ENCODE measurements around the gene HSPA12B.

DNA sequence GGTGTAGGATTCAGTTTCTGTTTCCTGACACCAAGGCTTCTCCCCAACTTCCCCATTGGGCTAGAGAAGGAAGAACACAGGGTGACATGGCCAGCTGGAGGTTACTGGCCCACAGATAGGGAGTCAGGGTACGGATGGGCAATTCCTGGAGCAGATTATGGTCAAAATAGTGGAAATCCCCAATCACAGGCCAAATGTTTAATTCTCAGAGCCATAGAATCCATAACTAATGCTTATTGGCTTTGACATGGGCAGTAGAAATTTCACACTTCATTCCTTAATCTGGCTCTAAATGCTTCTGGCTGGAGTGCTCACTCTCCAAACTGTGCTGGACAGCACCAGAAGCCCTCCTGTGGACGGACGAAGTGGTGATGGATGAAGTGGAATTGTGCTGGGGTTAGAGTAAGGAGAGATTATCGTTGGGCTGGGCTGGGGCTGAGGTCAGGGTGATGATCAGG is 21.0 kb upstream of the HSPA12B start:
- no peak for TF ChIP-seq SIN3A (IDR thresholded peaks at IDR 0.05; ENCODE audit: borderline replicate concordance, low read depth, low read length)
- no peak for TF ChIP-seq EP300 (IDR thresholded peaks at IDR 0.05; ENCODE audit: borderline replicate concordance in 1 of 2, low read depth in 1 of 2, low read length in 1 of 2)
- TF ChIP-seq, protein P1, sequence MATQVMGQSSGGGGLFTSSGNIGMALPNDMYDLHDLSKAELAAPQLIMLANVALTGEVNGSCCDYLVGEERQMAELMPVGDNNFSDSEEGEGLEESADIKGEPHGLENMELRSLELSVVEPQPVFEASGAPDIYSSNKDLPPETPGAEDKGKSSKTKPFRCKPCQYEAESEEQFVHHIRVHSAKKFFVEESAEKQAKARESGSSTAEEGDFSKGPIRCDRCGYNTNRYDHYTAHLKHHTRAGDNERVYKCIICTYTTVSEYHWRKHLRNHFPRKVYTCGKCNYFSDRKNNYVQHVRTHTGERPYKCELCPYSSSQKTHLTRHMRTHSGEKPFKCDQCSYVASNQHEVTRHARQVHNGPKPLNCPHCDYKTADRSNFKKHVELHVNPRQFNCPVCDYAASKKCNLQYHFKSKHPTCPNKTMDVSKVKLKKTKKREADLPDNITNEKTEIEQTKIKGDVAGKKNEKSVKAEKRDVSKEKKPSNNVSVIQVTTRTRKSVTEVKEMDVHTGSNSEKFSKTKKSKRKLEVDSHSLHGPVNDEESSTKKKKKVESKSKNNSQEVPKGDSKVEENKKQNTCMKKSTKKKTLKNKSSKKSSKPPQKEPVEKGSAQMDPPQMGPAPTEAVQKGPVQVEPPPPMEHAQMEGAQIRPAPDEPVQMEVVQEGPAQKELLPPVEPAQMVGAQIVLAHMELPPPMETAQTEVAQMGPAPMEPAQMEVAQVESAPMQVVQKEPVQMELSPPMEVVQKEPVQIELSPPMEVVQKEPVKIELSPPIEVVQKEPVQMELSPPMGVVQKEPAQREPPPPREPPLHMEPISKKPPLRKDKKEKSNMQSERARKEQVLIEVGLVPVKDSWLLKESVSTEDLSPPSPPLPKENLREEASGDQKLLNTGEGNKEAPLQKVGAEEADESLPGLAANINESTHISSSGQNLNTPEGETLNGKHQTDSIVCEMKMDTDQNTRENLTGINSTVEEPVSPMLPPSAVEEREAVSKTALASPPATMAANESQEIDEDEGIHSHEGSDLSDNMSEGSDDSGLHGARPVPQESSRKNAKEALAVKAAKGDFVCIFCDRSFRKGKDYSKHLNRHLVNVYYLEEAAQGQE (IDR thresholded peaks at IDR 0.05; ENCODE audit: low read depth, low read length): peak; percentile 68; the same call in 1 of the 2 replicates
- no peak for TF ChIP-seq TCF12 (IDR thresholded peaks at IDR 0.05)
- TF ChIP-seq, protein P2, sequence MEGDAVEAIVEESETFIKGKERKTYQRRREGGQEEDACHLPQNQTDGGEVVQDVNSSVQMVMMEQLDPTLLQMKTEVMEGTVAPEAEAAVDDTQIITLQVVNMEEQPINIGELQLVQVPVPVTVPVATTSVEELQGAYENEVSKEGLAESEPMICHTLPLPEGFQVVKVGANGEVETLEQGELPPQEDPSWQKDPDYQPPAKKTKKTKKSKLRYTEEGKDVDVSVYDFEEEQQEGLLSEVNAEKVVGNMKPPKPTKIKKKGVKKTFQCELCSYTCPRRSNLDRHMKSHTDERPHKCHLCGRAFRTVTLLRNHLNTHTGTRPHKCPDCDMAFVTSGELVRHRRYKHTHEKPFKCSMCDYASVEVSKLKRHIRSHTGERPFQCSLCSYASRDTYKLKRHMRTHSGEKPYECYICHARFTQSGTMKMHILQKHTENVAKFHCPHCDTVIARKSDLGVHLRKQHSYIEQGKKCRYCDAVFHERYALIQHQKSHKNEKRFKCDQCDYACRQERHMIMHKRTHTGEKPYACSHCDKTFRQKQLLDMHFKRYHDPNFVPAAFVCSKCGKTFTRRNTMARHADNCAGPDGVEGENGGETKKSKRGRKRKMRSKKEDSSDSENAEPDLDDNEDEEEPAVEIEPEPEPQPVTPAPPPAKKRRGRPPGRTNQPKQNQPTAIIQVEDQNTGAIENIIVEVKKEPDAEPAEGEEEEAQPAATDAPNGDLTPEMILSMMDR (IDR thresholded peaks at IDR 0.05): no peak
- TF ChIP-seq ELF1 (IDR thresholded peaks at IDR 0.05): no peak
- no peak for TF ChIP-seq TAF1 (IDR thresholded peaks at IDR 0.05; ENCODE audit: borderline replicate concordance, low read depth, low read length)
- TF ChIP-seq, protein P3, sequence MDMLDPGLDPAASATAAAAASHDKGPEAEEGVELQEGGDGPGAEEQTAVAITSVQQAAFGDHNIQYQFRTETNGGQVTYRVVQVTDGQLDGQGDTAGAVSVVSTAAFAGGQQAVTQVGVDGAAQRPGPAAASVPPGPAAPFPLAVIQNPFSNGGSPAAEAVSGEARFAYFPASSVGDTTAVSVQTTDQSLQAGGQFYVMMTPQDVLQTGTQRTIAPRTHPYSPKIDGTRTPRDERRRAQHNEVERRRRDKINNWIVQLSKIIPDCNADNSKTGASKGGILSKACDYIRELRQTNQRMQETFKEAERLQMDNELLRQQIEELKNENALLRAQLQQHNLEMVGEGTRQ (IDR thresholded peaks at IDR 0.05; ENCODE audit: borderline replicate concordance, low read depth, low read length): no peak
- no peak for TF ChIP-seq EZH2phosphoT487 (IDR thresholded peaks at IDR 0.05; ENCODE audit: borderline replicate concordance, low read depth)
